ENCODE data around the gene TJP3.
"Not testable (repeated sequence)": the region's sequence is repeated elsewhere in the genome, so short reads cannot be mapped to it uniquely, and the experiment has no call there.

The TJP3 gene

GRCh38 chr19:3666545-3666856 lies 41.7 kb upstream of the TJP3 start:
- H3K27ac ChIP-seq (ENCODE audit: low read length); H3K9me3 ChIP-seq (ENCODE audit: control insufficient read depth in 1 of 2, low read length in 2 of 2); H3K4me3 ChIP-seq (ENCODE audit: low read depth in 1 of 2, low read length in 2 of 2); H3K27me3 ChIP-seq (ENCODE audit: low read depth, low read length): not testable (repeated sequence)
- H3K4me1 ChIP-seq (ENCODE audit: control insufficient read depth in 1 of 2, insufficient read depth in 2 of 2, low read length in 2 of 2): peaks cover 0 to 48% of the 10 kb centered on the region in 2 donors
- peaks cover 8 to 49% of the 10 kb centered on the region in 2 donors for H3K36me3 ChIP-seq (ENCODE audit: control insufficient read depth in 1 of 2, insufficient read depth in 2 of 2, low read length in 2 of 2)

DNA sequence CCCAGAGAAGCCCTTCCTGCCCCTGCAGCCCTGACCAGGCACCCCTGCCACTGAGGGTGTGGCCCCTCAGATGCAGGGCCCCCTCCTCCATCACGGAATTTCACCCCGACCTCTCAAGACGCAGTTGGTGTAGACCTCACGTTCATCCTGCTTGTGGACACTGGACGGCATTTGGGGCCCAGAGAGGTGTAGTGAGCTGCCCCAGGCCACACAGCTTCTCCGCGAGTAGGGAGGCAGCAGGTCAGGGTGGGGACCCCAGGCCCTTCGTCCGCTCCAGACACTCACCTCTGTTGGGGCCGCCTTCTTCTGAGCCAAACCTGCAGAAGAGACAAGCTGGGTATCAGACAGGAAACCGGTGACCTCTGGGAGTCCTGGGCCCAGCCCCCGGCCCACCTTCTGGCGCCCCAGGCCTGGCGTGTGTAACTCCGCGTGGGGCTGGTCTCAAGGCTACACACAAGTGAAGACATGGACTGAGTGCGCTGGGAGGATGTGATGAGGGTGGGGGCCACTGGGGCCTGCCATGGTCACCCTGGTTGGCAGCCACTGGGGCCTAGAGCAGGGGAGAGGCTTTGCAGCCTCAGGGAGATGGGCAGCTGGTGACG lies 41.0 kb upstream of the TJP3 start:
- peaks cover 0 to 54% of the 10 kb centered on the region in 2 donors for H3K4me1 ChIP-seq (ENCODE audit: control insufficient read depth in 1 of 2, insufficient read depth in 2 of 2, low read length in 2 of 2)
- no peaks in the 10 kb centered on the region for H3K27me3 ChIP-seq (ENCODE audit: low read depth, low read length)
- H3K36me3 ChIP-seq (ENCODE audit: control insufficient read depth in 1 of 2, insufficient read depth in 2 of 2, low read length in 2 of 2): peaks cover 7 to 43% of the 10 kb centered on the region in 2 donors
- no peak overlapping the region for H3K4me3 ChIP-seq (ENCODE audit: low read depth in 1 of 2, low read length in 2 of 2)
- H3K9me3 ChIP-seq (ENCODE audit: control insufficient read depth in 1 of 2, low read length in 2 of 2): no peaks in the 10 kb centered on the region
- H3K27ac ChIP-seq (ENCODE audit: low read length): no peak overlapping the region

DNA sequence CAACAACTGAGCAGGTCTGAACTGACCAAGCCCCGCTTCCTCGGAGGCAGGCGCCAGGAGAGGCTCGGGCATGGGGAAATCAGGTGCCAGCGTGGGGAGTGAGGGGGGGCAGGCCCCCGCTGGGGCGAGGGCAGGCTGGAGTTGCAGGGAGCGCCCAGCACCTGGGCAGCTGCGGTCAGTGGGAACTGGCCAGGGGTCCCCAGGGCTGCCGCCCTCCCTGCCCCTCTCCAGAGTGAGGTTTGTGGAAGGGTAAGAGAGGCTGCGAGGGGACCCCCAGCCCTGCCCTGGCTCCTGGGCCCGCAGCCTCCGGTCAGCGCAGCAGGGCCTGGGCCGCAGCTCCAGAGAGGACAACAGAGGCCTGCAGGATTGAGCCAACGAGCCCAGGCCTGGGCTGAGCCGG lies 40.4 kb upstream of the TJP3 start:
- Histone ChIP-seq H3K36me3 (ENCODE audit: control insufficient read depth in 1 of 2, insufficient read depth in 2 of 2, low read length in 2 of 2) (peaks cover 7 to 38% of the 10 kb centered on the region in 2 donors), H3K4me3 (ENCODE audit: low read depth in 1 of 2, low read length in 2 of 2) (no peak overlapping the region), H3K4me1 (ENCODE audit: control insufficient read depth in 1 of 2, insufficient read depth in 2 of 2, low read length in 2 of 2) (peaks cover 0 to 58% of the 10 kb centered on the region in 2 donors), H3K9me3 (ENCODE audit: control insufficient read depth in 1 of 2, low read length in 2 of 2) (no peaks in the 10 kb centered on the region), H3K27me3 (ENCODE audit: low read depth, low read length) (no peaks in the 10 kb centered on the region), H3K27ac (ENCODE audit: low read length) (peak overlapping the region; percentile 79)

DNA sequence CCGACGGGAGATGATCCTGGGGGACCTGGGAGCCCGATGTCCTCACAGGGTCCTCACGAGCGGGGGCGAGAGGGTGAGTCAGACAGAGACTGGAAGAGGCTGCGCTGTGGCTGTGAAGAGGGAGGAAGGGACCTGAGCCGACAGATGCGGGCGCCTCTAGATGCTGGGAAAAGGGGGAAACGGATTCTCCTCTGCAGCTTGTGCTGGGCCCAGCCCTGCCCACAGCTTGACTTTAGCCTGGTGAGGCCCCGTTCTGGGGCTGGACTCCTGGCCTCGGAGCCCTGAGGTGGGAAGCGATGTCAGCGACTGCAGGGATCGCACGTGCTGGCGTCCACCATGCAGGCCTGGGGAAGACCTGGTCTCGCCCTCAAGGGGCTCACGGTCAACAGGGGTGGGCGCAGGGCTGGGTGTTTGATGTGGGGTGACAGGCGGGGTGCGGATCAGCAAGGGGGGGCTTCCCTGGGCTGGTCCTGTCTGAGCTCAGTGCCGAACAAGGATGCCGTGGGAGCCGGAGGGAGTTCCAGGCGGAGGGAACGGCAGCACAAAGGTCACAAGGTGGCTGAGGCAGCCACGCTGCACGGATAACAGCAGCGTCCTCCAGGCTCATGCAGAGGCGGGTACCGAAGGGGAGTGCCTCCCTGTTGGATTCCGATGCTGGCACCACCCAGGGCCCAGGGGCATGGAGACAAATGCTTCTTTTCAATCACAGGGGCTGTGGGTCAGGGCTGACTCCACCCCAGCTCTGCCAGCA lies 39.7 kb upstream of the TJP3 start:
- Histone ChIP-seq H3K36me3 (ENCODE audit: control insufficient read depth in 1 of 2, insufficient read depth in 2 of 2, low read length in 2 of 2) (peaks cover 7 to 31% of the 10 kb centered on the region in 2 donors), H3K4me1 (ENCODE audit: control insufficient read depth in 1 of 2, insufficient read depth in 2 of 2, low read length in 2 of 2) (peaks cover 0 to 58% of the 10 kb centered on the region in 2 donors), H3K9me3 (ENCODE audit: control insufficient read depth in 1 of 2, low read length in 2 of 2) (no peaks in the 10 kb centered on the region), H3K27ac (ENCODE audit: low read length) (peak overlapping the region; percentile 79), H3K27me3 (ENCODE audit: low read depth, low read length) (no peaks in the 10 kb centered on the region), H3K4me3 (ENCODE audit: low read depth in 1 of 2, low read length in 2 of 2) (peak overlapping the region in 1 of 2 donors; percentile 51)

GRCh38 chr19:3669082-3669946 lies 38.9 kb upstream of the TJP3 start:
- Histone ChIP-seq H3K4me3 (ENCODE audit: low read depth in 1 of 2, low read length in 2 of 2) (peak overlapping the region in 1 of 2 donors; percentile 51), H3K36me3 (ENCODE audit: control insufficient read depth in 1 of 2, insufficient read depth in 2 of 2, low read length in 2 of 2) (peaks cover 4 to 23% of the 10 kb centered on the region in 2 donors), H3K27me3 (ENCODE audit: low read depth, low read length) (no peaks in the 10 kb centered on the region), H3K4me1 (ENCODE audit: control insufficient read depth in 1 of 2, insufficient read depth in 2 of 2, low read length in 2 of 2) (peaks cover 0 to 58% of the 10 kb centered on the region in 2 donors), H3K9me3 (ENCODE audit: control insufficient read depth in 1 of 2, low read length in 2 of 2) (no peaks in the 10 kb centered on the region), H3K27ac (ENCODE audit: low read length) (peak overlapping the region; percentile 79)

DNA sequence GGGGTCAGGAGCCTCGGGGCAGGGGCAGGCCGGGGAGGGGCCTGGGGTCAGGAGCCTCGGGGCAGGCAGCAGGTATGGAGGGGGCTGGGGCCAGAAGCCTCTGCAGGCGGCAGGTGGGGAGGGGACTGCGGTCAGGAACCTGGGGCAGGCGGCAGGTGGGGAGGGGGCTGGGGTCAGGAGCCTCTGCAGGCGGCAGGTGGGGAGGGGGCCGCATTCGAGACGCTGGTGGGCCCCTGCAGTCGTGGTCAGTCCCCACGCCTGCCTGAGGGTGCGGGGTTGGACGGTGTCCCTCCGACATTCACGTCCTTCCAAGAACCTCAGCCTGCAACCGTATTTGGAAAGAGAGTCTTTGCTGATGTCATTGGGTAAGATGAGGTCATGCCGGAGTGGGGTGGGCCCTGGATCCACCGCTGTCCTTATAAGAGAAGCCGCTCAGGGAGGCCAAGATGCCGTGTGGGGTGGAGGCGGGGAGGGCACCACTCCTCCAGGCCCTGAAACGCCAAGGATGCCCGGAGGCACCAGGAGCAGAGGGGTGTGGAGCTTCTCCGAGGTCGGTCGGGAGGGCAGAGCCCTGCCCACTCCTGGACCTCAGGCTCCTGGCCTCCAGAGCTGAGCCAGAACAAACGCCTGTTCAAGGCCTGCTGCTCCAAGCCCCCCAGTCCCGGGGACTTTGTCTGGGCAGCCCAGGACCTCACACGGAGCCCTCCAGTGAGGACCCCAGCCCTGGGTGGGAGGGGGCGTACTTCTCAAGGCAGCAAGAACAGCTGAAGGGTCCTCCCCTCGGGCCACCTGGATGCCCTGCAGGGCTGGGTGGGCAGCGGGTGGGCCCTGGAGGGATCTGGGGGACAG lies 38.0 kb upstream of the TJP3 start:
- H3K36me3 ChIP-seq (ENCODE audit: control insufficient read depth in 1 of 2, insufficient read depth in 2 of 2, low read length in 2 of 2): peaks cover 0 to 14% of the 10 kb centered on the region in 2 donors
- peak overlapping the region; percentile 26 to 52 for H3K4me3 ChIP-seq (ENCODE audit: low read depth in 1 of 2, low read length in 2 of 2)
- peak overlapping the region; percentile 90 for H3K27ac ChIP-seq (ENCODE audit: low read length)
- H3K27me3 ChIP-seq (ENCODE audit: low read depth, low read length): no peaks in the 10 kb centered on the region
- peaks cover 0 to 62% of the 10 kb centered on the region in 2 donors for H3K4me1 ChIP-seq (ENCODE audit: control insufficient read depth in 1 of 2, insufficient read depth in 2 of 2, low read length in 2 of 2)
- no peaks in the 10 kb centered on the region for H3K9me3 ChIP-seq (ENCODE audit: control insufficient read depth in 1 of 2, low read length in 2 of 2)

- H3K4me3 ChIP-seq (ENCODE audit: low read depth in 1 of 2, low read length in 2 of 2): peak overlapping the region; percentile 26 to 52
- peaks cover 0 to 63% of the 10 kb centered on the region in 2 donors for H3K4me1 ChIP-seq (ENCODE audit: control insufficient read depth in 1 of 2, insufficient read depth in 2 of 2, low read length in 2 of 2)
These were observed 37.1 kb upstream of the TJP3 start for GRCh38 chr19:3670796-3671679.

DNA sequence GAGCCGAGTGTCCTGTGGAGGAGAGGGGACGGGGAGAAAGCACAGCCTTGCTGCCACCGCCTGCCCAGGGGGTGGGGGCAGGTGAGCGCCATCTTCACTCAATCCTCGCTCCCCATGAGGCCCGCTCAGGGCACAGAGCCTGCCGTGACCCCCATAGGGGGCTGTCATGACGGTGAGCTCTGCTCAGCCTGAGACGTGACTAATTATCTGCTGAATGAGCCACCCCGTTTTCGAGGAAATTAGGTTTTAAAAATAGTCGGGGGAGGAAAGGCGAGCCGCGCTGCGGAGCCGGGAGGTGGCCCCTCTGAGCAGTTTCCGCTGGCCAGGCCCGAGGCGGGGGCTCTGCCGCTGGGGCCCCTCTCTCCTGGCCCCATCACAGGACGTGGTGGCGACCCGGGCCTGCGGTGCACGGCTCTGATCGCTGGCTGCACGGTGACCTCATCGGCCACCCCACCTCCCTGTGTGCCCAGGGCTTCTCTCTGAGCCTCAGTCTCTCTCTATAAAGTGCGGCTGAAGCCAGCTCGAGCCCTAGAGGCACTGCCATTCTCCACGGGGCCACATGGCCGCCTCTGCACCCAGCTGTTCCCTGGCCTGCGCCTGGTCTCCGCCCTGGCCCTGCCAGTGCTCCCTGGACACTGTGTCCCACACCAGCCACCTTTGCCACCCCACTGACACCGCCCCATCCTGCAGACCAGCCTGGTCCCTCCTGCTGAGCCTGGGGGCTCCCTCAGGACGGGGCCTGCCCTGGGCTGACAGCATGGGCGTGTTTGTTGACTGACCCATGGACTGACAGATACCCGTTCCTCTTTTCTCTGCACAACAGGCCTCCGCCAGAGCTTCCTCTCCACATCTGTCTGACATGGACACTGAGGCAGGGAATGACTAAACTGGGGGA lies 36.3 kb upstream of the TJP3 start:
- Histone ChIP-seq H3K27me3 (ENCODE audit: low read depth, low read length) (no peaks in the 10 kb centered on the region), H3K4me3 (ENCODE audit: low read depth in 1 of 2, low read length in 2 of 2) (peak overlapping the region; percentile 16 to 52), H3K36me3 (ENCODE audit: control insufficient read depth in 1 of 2, insufficient read depth in 2 of 2, low read length in 2 of 2) (peaks cover 0 to 8% of the 10 kb centered on the region in 2 donors), H3K27ac (ENCODE audit: low read length) (peak overlapping the region; percentile 90), H3K9me3 (ENCODE audit: control insufficient read depth in 1 of 2, low read length in 2 of 2) (no peaks in the 10 kb centered on the region), H3K4me1 (ENCODE audit: control insufficient read depth in 1 of 2, insufficient read depth in 2 of 2, low read length in 2 of 2) (peaks cover 0 to 64% of the 10 kb centered on the region in 2 donors)

More at GRCh38 chr19:3670796-3671679, 37.1 kb upstream of the TJP3 start:
- Histone ChIP-seq H3K27ac (ENCODE audit: low read length) (peak overlapping the region; percentile 90), H3K36me3 (ENCODE audit: control insufficient read depth in 1 of 2, insufficient read depth in 2 of 2, low read length in 2 of 2) (peaks cover 0 to 13% of the 10 kb centered on the region in 2 donors), H3K9me3 (ENCODE audit: control insufficient read depth in 1 of 2, low read length in 2 of 2) (no peaks in the 10 kb centered on the region), H3K27me3 (ENCODE audit: low read depth, low read length) (no peaks in the 10 kb centered on the region)

DNA sequence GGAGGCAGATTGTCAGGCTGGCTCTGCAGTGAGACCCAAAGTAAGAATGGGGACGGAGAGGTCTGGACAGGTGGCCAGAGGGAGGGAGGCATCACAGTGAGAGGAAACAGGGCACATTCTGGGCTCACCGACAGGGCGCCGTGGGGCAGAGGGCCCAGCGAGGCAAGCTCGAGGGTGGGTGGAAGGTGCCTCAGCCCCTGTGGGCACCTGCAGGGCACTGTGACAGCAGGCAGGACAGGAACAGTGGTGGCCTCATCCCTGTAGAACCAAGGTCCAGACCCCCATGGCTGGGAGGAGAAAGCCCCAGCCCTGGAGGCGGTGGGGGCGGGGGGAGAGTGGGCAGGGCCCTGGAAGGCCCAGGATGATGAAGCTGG lies 35.6 kb upstream of the TJP3 start:
- H3K27me3 ChIP-seq (ENCODE audit: low read depth, low read length): no peaks in the 10 kb centered on the region
- peaks cover 0 to 5% of the 10 kb centered on the region in 2 donors for H3K36me3 ChIP-seq (ENCODE audit: control insufficient read depth in 1 of 2, insufficient read depth in 2 of 2, low read length in 2 of 2)
- H3K9me3 ChIP-seq (ENCODE audit: control insufficient read depth in 1 of 2, low read length in 2 of 2): no peaks in the 10 kb centered on the region
- peak overlapping the region; percentile 90 for H3K27ac ChIP-seq (ENCODE audit: low read length)
- H3K4me3 ChIP-seq (ENCODE audit: low read depth in 1 of 2, low read length in 2 of 2): no peak overlapping the region
- peaks cover 0 to 58% of the 10 kb centered on the region in 2 donors for H3K4me1 ChIP-seq (ENCODE audit: control insufficient read depth in 1 of 2, insufficient read depth in 2 of 2, low read length in 2 of 2)
